BLaER1 (cell line): ENCODE data around the gene OLIG1.

Source experiments
- H3K27ac ChIP-seq: shearing (Covaris generic); formaldehyde crosslinking; 2 replicates; pipeline ENCODE4 v1.8.1; 2022
- H3K27me3 ChIP-seq: shearing (Covaris generic); formaldehyde crosslinking; 2 replicates; pipeline ENCODE4 v1.8.1; 2022
- H3K36me3 ChIP-seq: shearing (Covaris generic); formaldehyde crosslinking; 2 replicates; pipeline ENCODE4 v1.8.1; 2022
- H3K4me1 ChIP-seq: shearing (Covaris generic); formaldehyde crosslinking; 2 replicates; pipeline ENCODE4 v1.8.1; 2022
- H3K4me2 ChIP-seq: shearing (Covaris generic); formaldehyde crosslinking; 2 replicates; pipeline ENCODE4 v1.8.1; 2022
- H3K4me3 ChIP-seq: shearing (Covaris generic); formaldehyde crosslinking; 2 replicates; pipeline ENCODE4 v1.8.1; 2022
- H3K9ac ChIP-seq: shearing (Covaris generic); formaldehyde crosslinking; 2 replicates; pipeline ENCODE4 v1.8.1; 2022
- H3K9me3 ChIP-seq: shearing (Covaris generic); formaldehyde crosslinking; 2 replicates; pipeline ENCODE4 v1.8.1; 2022
- H4K20me1 ChIP-seq: shearing (Covaris generic); formaldehyde crosslinking; 2 replicates; pipeline ENCODE4 v1.8.1; 2022
- Cebpa-rat ChIP-seq: shearing (Covaris generic); IDR thresholded peaks from 2 replicates; pipeline ENCODE4 v1.8.1; 2022

Gene OLIG1

DNA sequence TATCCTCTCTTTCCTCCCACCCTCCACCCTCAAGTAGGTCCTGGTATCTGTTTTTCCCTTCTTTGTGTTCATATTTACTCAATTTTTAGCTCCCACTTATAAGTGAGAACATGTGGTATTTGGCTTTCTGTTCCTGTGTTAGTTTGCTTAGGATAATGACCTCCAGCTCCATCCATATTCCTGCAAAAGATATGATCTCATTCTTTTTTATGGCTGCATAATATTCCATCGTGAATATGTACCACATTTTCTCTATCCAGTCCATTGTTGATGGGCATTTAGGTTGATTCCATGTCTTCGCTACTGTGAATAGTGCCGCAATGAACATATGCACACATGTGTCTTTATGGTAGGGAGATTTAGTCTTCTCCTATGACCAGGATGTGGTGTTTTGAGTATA lies 29.7 kb upstream of the OLIG1 start:
- H3K27me3 ChIP-seq = 0 out of 2 replicates have a peak, but pooled peaks cover 4% of the 10 kb centered on the region
- H4K20me1 ChIP-seq = no peaks in the 10 kb centered on the region
- H3K27ac ChIP-seq = no peak overlapping the region
- peaks cover 21% of the 10 kb centered on the region for H3K4me1 ChIP-seq
- no peak overlapping the region for H3K4me2 ChIP-seq
- H3K9me3 ChIP-seq = no peaks in the 10 kb centered on the region
- H3K36me3 ChIP-seq = no peaks in the 10 kb centered on the region
- no peak overlapping the region for H3K4me3 ChIP-seq
- no peak overlapping the region for H3K9ac ChIP-seq
- TF ChIP-seq Cebpa-rat = no peak

DNA sequence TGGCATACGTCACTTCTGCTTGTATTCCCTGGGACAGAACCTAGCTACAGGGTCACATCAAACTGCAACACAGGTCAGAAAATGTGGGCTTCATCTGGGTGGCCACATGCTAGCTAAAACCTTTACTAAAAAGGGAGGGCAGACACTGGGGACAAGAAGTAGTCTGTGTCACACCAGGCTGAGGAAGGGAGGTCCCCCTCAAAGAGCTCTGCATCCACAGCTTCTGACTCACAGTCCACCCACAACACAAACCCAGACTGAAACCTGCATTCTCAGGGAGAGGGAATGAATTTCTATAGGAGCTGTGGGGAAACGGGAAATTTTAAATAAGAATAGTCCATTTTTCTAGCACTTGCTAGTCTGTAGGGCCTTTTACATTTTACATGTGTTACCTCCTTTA lies 28.0 kb upstream of the OLIG1 start:
- TF ChIP-seq Cebpa-rat = no peak
- Histone ChIP-seq H3K9ac (no peak overlapping the region), H3K4me3 (no peak overlapping the region), H3K27ac (no peak overlapping the region), H4K20me1 (no peaks in the 10 kb centered on the region), H3K4me2 (no peak overlapping the region), H3K4me1 (peaks cover 8% of the 10 kb centered on the region), H3K36me3 (no peaks in the 10 kb centered on the region), H3K9me3 (no peaks in the 10 kb centered on the region), H3K27me3 (0 out of 2 replicates have a peak, but pooled peaks cover 4% of the 10 kb centered on the region)

DNA sequence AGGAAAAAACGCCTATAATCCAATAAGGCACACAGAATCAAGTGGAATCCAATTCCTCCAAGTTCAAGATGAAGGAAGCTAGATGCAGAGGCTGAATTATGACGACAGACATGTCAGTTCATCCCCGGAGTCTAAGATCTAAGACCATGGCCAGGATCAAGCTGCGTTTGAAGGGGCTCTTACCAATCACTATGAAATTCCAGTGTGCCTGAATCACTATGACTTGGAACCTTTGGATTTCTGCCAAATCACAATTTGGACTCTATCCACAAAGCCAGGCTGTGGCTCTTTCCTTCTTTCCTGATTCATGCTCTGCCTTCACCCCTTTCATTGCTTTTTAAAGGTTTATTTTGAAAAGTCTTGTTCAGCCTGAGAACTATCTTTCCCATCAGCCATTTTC lies 27.1 kb upstream of the OLIG1 start:
- H3K4me1 ChIP-seq = 0 out of 2 replicates have a peak, but pooled peaks cover 4% of the 10 kb centered on the region
- no peak overlapping the region for H3K9ac ChIP-seq
- TF ChIP-seq Cebpa-rat = no peak
- peaks cover 4% of the 10 kb centered on the region; the same call in 1 of the 2 replicates for H3K27me3 ChIP-seq
- no peak overlapping the region for H3K4me2 ChIP-seq
- H3K27ac ChIP-seq = no peak overlapping the region
- H3K9me3 ChIP-seq = no peaks in the 10 kb centered on the region
- H3K4me3 ChIP-seq = no peak overlapping the region
- H4K20me1 ChIP-seq = no peaks in the 10 kb centered on the region
- no peaks in the 10 kb centered on the region for H3K36me3 ChIP-seq

DNA sequence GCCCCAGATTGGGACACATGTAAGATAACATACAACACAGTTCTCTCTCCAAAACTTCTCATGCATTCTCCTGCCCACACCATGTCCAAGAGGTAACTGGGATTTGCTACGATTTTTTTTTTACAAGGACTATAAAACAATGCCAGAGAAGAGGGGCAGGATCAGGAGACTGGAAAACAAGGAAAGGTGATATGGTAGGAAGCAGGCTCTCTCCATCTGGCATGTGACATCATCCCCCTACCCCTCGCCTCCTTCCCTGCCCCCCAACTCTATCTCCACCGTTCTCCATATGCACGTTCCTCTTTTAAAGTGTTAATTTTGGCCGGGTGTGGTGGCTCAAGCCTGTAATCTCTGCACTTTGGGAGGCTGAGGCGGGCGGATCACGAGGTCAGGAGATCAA lies 23.5 kb upstream of the OLIG1 start:
- no peak overlapping the region for H3K4me3 ChIP-seq
- no peak overlapping the region for H3K4me2 ChIP-seq
- peaks cover 15% of the 10 kb centered on the region; the same call in 1 of the 2 replicates for H3K4me1 ChIP-seq
- no peak for TF ChIP-seq Cebpa-rat
- no peak overlapping the region for H3K27ac ChIP-seq
- H3K9me3 ChIP-seq = no peaks in the 10 kb centered on the region
- H3K27me3 ChIP-seq = peaks cover 4% of the 10 kb centered on the region; the same call in 1 of the 2 replicates
- no peak overlapping the region for H3K9ac ChIP-seq
- H4K20me1 ChIP-seq = no peaks in the 10 kb centered on the region
- H3K36me3 ChIP-seq = no peaks in the 10 kb centered on the region

DNA sequence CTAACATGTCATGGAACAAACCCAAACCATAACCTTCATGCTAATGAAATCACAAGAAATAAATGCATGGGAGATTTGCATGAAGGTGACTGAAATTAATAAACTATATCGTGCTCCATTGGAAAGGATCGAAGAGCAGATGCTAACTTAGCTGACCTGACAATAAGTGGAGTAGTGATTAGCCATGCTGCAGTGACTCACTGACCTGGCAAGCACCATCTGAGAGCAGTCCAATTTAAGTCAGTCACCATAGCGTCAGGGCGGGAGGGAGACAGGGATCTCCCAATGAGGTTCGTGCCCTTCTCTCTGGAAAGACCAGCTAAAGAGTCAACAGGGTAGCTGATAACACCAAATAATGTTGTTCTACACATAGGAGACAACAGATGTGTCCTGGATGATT lies 22.7 kb upstream of the OLIG1 start:
- Histone ChIP-seq H3K9ac (no peak overlapping the region), H4K20me1 (no peaks in the 10 kb centered on the region), H3K4me1 (peaks cover 15% of the 10 kb centered on the region; the same call in 1 of the 2 replicates), H3K4me2 (no peak overlapping the region), H3K27me3 (peaks cover 4% of the 10 kb centered on the region; the same call in 1 of the 2 replicates), H3K27ac (no peak overlapping the region), H3K36me3 (no peaks in the 10 kb centered on the region), H3K9me3 (no peaks in the 10 kb centered on the region), H3K4me3 (no peak overlapping the region)
- no peak for TF ChIP-seq Cebpa-rat

DNA sequence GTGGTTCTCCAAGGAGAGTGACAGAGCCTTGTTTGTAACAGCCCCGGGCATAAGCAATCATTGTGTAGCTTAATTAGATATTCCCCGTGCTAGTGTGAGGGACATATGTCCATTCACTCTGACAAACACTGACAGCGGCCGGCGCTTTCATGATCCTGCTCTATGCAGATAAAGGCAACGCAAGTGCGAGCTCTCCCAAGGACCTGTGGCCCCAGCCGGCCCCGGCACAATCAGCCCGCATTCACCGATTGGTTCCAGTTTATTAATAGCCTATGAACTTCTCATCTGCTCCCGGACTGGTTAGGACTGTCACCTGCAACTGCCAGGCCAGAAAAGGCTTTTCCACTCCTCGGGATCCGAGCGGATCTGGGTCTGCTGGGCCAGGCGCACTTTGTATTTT lies 18.0 kb upstream of the OLIG1 start:
- Histone ChIP-seq H3K9me3 (no peaks in the 10 kb centered on the region), H3K36me3 (no peaks in the 10 kb centered on the region), H3K9ac (no peak overlapping the region), H4K20me1 (no peaks in the 10 kb centered on the region), H3K4me2 (no peak overlapping the region), H3K4me1 (peaks cover 32% of the 10 kb centered on the region), H3K4me3 (no peak overlapping the region), H3K27ac (no peak overlapping the region), H3K27me3 (no peaks in the 10 kb centered on the region; the same call in 1 of the 2 replicates)
- TF ChIP-seq Cebpa-rat = no peak

DNA sequence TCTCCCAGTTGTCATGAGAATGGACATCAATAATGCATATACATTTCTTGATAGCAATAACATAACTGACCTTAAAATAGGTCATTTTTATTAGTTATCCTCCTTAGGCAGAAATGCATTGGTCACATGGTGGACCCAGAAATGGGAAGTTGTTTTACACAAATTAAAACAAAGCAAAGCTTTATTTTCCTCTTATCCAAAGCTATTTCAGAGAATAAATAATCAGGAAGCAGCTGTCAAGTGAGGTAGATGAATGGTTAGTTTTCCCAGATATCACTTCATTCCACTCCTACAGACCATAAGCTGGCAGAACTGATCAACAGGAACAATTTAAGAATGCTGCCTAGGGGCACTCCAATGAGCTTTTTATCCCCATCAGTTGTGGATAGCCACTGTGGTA lies 16.0 kb upstream of the OLIG1 start:
- Histone ChIP-seq H4K20me1 (no peaks in the 10 kb centered on the region), H3K4me1 (peaks cover 52% of the 10 kb centered on the region), H3K27ac (no peak overlapping the region), H3K9me3 (no peaks in the 10 kb centered on the region), H3K9ac (no peak overlapping the region), H3K27me3 (no peaks in the 10 kb centered on the region), H3K4me3 (no peak overlapping the region), H3K36me3 (no peaks in the 10 kb centered on the region), H3K4me2 (no peak overlapping the region)
- no peak for TF ChIP-seq Cebpa-rat

DNA sequence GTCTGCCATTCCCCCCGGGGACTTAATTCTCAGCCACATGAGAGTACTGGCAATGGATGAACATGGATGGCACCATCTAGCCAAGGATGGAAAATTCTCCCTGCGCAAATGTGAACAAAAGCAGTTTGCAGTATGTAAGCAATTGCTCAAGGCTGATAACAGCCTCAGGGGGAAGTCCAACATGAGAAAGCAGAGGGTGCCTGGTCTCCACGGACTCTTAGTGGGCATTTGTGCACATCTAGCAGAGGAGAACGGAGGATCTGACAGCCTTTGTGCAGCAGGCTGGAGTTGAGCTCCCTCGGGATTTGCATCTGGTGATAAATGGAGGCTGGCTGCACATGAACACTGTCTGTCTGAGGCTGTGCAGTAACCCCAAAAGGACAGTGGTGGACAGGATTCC lies 13.9 kb upstream of the OLIG1 start:
- Histone ChIP-seq H3K4me2 (peak overlapping the region; percentile 81), H3K36me3 (no peaks in the 10 kb centered on the region), H3K9ac (no peak overlapping the region), H3K4me3 (no peak overlapping the region), H4K20me1 (no peaks in the 10 kb centered on the region), H3K27me3 (no peaks in the 10 kb centered on the region), H3K4me1 (peaks cover 66% of the 10 kb centered on the region), H3K9me3 (no peaks in the 10 kb centered on the region), H3K27ac (no peak overlapping the region)
- no peak for TF ChIP-seq Cebpa-rat

DNA sequence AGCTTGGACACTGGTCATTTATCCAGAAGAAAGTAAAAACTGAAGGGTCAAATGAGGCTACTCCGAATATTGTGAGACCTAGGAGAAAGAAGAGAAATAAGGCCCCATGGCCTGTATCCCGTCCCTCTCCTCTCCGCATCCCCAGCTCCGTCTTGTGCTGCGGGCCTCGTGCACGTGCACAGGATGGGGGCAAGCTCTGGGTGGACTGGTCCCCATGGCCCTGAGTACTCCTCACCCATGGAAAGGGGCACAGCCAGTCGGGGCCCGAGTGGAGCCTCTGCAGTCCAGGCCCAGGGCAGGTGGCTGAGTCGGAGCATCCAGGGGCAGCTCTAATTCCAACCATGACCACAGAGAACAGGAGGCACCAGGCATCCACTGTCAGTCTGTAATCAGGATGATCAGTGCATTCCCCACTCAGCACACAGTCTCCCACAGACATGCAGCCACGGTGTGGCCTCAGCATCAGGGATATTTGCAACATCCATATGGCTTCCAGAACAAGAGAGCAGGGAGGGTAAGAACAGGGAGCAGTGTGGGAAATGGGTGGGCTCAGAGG lies 12.5 kb upstream of the OLIG1 start:
- no peaks in the 10 kb centered on the region for H4K20me1 ChIP-seq
- peak overlapping the region; percentile 50; the same call in 1 of the 2 replicates for H3K9ac ChIP-seq
- TF ChIP-seq Cebpa-rat = no peak
- H3K4me3 ChIP-seq = no peak overlapping the region
- no peaks in the 10 kb centered on the region for H3K27me3 ChIP-seq
- H3K9me3 ChIP-seq = no peaks in the 10 kb centered on the region
- H3K4me2 ChIP-seq = peak overlapping the region; percentile 81
- peaks cover 68% of the 10 kb centered on the region for H3K4me1 ChIP-seq
- H3K27ac ChIP-seq = peak overlapping the region; percentile 62
- no peaks in the 10 kb centered on the region for H3K36me3 ChIP-seq

DNA sequence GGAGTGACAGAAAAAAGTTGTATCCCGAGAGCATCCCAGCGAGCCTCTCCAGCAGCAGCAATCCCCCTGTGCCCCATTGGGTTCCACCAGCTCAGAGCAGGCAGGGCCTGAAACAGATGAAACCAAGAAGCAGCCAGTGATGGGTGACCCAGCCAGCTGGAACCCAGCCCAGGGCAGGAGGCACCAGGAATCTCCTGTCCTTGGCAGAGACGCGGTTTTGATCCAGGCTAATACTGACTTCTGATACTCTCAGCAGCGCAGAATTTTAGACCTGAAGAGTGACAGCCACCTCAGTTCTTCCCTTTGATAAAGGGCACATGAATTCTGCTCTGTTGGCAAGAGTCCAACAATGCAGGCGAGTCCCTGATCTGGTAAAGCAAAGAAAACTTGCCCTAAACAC lies 11.4 kb upstream of the OLIG1 start:
- H3K36me3 ChIP-seq = no peaks in the 10 kb centered on the region
- peak overlapping the region; percentile 3; the same call in 1 of the 2 replicates for H3K9ac ChIP-seq
- no peak for TF ChIP-seq Cebpa-rat
- peaks cover 79% of the 10 kb centered on the region for H3K4me1 ChIP-seq
- peak overlapping the region; percentile 62; the same call in 1 of the 2 replicates for H3K27ac ChIP-seq
- no peaks in the 10 kb centered on the region for H3K9me3 ChIP-seq
- H3K4me3 ChIP-seq = peak overlapping the region; percentile 5; the same call in 1 of the 2 replicates
- peak overlapping the region; percentile 81 for H3K4me2 ChIP-seq
- H4K20me1 ChIP-seq = no peaks in the 10 kb centered on the region
- H3K27me3 ChIP-seq = no peaks in the 10 kb centered on the region
